Right lobe of liver (tissue), 6 donors: ENCODE data around the gene ZCCHC14. TPM values are rescaled to one million over a fixed set of nuclear protein-coding genes. Genes with fewer than 3 reads are reported as not detected.

Experiments
- ATAC-seq, 4 donors: fragments of 200-7000 bp; cut with Tn5 transposase; one replicate each; pipeline ENCODE4 v1.9.1; 2020; ENCODE audit warnings: mild to moderate bottlenecking in 4 of 4, moderate library complexity in 4 of 4
- DNase-seq, 3 donors: peaks; one replicate each; pipeline ENCODE4 v3.0.0-alpha.2; 2020
- H3K27ac ChIP-seq, 3 donors: fragments of 200-600 bp; one replicate each; pipeline ENCODE4 v1.8.0; 2022
- H3K27me3 ChIP-seq, 2 donors: fragments of 200-600 bp; one replicate each; pipeline ENCODE4 v1.8.0; 2022
- H3K36me3 ChIP-seq, 4 donors: fragments of 200-600 bp; sonication (generic) in 1 of 4; one replicate each; pipeline versions ENCODE4 v1.5.1 to v1.8.0; 2017 to 2022; ENCODE audit warnings: control low read depth in 1 of 4
- H3K4me1 ChIP-seq, 4 donors: fragments of 200-600 bp; sonication (generic) in 1 of 4; one replicate each; pipeline versions ENCODE4 v1.5.1 to v1.8.0; 2017 to 2022; ENCODE audit warnings: control low read depth in 1 of 4
- H3K4me3 ChIP-seq, 3 donors: fragments of 200-600 bp; one replicate each; pipeline ENCODE4 v1.8.0; 2022
- H3K9me3 ChIP-seq, 4 donors: fragments of 200-600 bp; sonication (generic) in 1 of 4; one replicate each; pipeline versions ENCODE4 v1.5.1 to v1.8.0; 2017 to 2022; ENCODE audit warnings: control low read depth in 1 of 4
- POLR2A ChIP-seq: fragments of 450-650 bp; IDR thresholded peaks from one replicate; pipeline ENCODE4 v1.6.1; 2017; ENCODE audit warnings: antibody characterized with exemption, mild to moderate bottlenecking
- WGBS: methylation state at CpG from one replicate; pipeline ENCODE4 v1.1.6; 2018; ENCODE audit warnings: low coverage, low lambda C conversion rate; ENCODE audit not compliant: insufficient coverage; ENCODE audit errors: missing lambda C conversion rate; 5-methylcytosine and 5-hydroxymethylcytosine counted together
- intact Hi-C, 2 donors: fragments of 100-400 bp; cut with DNase I; formaldehyde crosslinking; loops; one replicate each; pipeline versions ENCODE4 v1.11.2 to v1.14.1; 2022
- total RNA-seq, 6 experiments: library from RNA; depleted of rRNA in 2 of 6; stranded (reverse); fragments of >200 nt in 2 of 6; fragmentation: NEBNext Ultra II Directional in 3 of 6; extraction: Animal tissue kit (Norgen Biotek cat#: 25700) in 3 of 6; gene quantifications; one replicate each; pipeline versions ENCODE4 v1.1.0 to v1.2.4, GENCODE V29; 2016 to 2023
- TF ChIP-seq, protein P1 (sequence below), 4 donors: fragments of 200-600 bp in 3 of 4; fragments of 450-650 bp in 1 of 4; IDR thresholded peaks; one replicate each; pipeline versions ENCODE4 v1.5.1 to v1.8.0; 2016 to 2022; ENCODE audit warnings: antibody characterized with exemption in 4 of 4, mild to moderate bottlenecking in 2 of 4
- donor health status: DM: no; HTN: yes; CAD: no.
- donor health status: DM: no; HTN: no; CAD: no.
- donor health status: DM: no; HTN: no; CAD: no.
- donor health status: DM: no; HTN: yes; CAD: no.
- donor health status: DM: no; HTN: yes; CAD: no.

The ZCCHC14 gene
- total RNA-seq, 6 experiments from 2014 or later: 12.6 to 26.5 (median 17.7) TPM

- no peak for ATAC-seq
- 98% methylated on average over 7 of the region's 7 CpGs for WGBS
- H3K27ac ChIP-seq: no peak overlapping the region
- no peaks in the 10 kb centered on the region for H3K9me3 ChIP-seq
- no peak overlapping the region for H3K4me3 ChIP-seq
- intact Hi-C loops: no loop called here
- DNase-seq: no peak
- no peak for TF ChIP-seq POLR2A
- TF ChIP-seq, protein P1, sequence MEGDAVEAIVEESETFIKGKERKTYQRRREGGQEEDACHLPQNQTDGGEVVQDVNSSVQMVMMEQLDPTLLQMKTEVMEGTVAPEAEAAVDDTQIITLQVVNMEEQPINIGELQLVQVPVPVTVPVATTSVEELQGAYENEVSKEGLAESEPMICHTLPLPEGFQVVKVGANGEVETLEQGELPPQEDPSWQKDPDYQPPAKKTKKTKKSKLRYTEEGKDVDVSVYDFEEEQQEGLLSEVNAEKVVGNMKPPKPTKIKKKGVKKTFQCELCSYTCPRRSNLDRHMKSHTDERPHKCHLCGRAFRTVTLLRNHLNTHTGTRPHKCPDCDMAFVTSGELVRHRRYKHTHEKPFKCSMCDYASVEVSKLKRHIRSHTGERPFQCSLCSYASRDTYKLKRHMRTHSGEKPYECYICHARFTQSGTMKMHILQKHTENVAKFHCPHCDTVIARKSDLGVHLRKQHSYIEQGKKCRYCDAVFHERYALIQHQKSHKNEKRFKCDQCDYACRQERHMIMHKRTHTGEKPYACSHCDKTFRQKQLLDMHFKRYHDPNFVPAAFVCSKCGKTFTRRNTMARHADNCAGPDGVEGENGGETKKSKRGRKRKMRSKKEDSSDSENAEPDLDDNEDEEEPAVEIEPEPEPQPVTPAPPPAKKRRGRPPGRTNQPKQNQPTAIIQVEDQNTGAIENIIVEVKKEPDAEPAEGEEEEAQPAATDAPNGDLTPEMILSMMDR (IDR thresholded peaks at IDR 0.05): no peak
- no peaks in the 10 kb centered on the region for H3K4me1 ChIP-seq
- H3K36me3 ChIP-seq: peaks cover 0 to 38% (median 13%) of the 10 kb centered on the region in 4 donors
- no peaks in the 10 kb centered on the region for H3K27me3 ChIP-seq
Observed at GRCh38 chr16:87445486-87445885, 47.3 kb downstream of the ZCCHC14 start.

DNA sequence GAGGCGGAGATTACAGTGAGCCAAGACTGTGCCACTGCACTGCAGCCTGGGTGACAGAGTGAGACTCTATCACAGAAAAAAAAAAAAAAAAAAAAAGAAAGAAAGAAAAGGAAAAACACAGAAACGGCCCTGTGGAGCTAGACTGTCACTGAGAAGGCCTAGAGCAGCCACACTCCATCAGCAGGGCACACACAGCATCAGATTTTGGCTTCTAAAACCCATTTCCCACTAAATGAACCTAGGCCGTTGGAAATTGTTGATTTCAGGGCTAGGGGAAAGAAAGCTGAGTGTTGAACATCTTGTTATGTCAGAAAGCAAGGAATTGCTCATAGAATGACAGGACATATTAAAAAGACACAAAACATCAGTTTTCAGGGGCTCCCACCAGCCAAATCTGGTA, 48.9 kb downstream of the ZCCHC14 start:
- DNase-seq: no peak
- TF ChIP-seq, protein P1 (IDR thresholded peaks at IDR 0.05): no peak
- TF ChIP-seq POLR2A: no peak
- Histone ChIP-seq H3K27ac (no peak overlapping the region), H3K9me3 (no peaks in the 10 kb centered on the region), H3K4me3 (no peak overlapping the region), H3K36me3 (peaks cover 0 to 38% (median 13%) of the 10 kb centered on the region in 4 donors), H3K27me3 (no peaks in the 10 kb centered on the region), H3K4me1 (peaks cover 0 to 8% (median 0%) of the 10 kb centered on the region in 4 donors)
- intact Hi-C loops: no loop called here
- ATAC-seq: no peak
- 93% methylated on average over 3 of the region's 3 CpGs for WGBS

DNA sequence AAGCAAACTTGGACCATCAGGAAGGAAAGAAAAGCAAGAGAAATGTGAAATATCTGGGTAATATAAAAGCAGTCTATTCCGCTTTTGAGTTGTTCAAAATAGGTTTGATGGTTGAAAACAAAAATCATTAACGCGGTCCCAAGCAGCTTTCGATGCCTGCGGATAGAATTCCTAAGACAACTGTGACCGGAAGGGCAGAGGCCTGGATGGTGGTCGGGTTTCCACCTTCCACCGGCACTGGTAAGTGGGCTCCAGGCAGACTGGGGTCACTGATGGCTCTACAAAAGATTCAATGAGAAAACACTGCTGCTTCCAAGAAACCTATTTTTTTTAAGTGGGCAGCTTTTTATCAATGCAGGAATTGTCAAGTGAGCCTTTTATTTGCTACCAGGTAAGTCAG, 49.8 kb downstream of the ZCCHC14 start:
- Histone ChIP-seq H3K27me3 (no peaks in the 10 kb centered on the region), H3K36me3 (peaks cover 0 to 34% (median 10%) of the 10 kb centered on the region in 4 donors), H3K4me3 (no peak overlapping the region), H3K27ac (no peak overlapping the region), H3K4me1 (peaks cover 0 to 8% (median 0%) of the 10 kb centered on the region in 4 donors), H3K9me3 (no peaks in the 10 kb centered on the region)
- ATAC-seq (no peak), DNase-seq (no peak)
- 97% methylated on average over 8 of the region's 8 CpGs for WGBS
- no peak for TF ChIP-seq POLR2A
- TF ChIP-seq, protein P1 (IDR thresholded peaks at IDR 0.05): no peak
- intact Hi-C loops: no loop called here

DNA sequence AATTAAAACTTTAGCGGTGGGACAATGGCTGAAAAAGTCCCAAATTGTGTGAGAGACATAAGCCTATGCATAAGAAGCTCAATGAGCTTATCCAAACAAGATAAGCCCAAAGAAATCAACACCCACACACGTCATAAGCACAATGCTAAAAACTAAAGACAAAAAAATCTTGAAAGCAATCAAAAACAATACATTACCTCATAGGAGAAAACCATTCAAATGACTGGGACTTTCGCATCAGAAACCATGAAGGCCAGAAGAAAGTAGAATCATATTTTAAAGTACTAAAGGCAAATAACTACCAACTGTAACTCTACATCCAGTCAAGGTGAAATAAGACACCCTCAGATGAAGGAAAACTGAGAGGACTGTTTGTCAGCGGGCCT, 50.2 kb downstream of the ZCCHC14 start:
- H3K4me3 ChIP-seq: no peak overlapping the region
- no peak for ATAC-seq
- no peaks in the 10 kb centered on the region for H3K27me3 ChIP-seq
- no peak overlapping the region for H3K27ac ChIP-seq
- H3K36me3 ChIP-seq: peaks cover 0 to 29% (median 9%) of the 10 kb centered on the region in 4 donors
- no peaks in the 10 kb centered on the region for H3K9me3 ChIP-seq
- WGBS: 84% methylated on average over 4 of the region's 4 CpGs
- TF ChIP-seq, protein P1 (IDR thresholded peaks at IDR 0.05): no peak
- no peak for TF ChIP-seq POLR2A
- intact Hi-C loops: no loop called here
- DNase-seq: no peak
- peaks cover 0 to 8% (median 0%) of the 10 kb centered on the region in 4 donors for H3K4me1 ChIP-seq
